ENCODE measurements around the gene TAF4B. TPM values are rescaled to one million over a fixed set of nuclear protein-coding genes. Genes with fewer than 3 reads are reported as not detected.

TAF4B gene
- total and polyA plus RNA-seq, 10 of the 15 experiments (the other 5 are each of a cell fraction or from before 2014, with no cell fraction given) = 2.3 to 15.0 (median 12.2) TPM

DNA sequence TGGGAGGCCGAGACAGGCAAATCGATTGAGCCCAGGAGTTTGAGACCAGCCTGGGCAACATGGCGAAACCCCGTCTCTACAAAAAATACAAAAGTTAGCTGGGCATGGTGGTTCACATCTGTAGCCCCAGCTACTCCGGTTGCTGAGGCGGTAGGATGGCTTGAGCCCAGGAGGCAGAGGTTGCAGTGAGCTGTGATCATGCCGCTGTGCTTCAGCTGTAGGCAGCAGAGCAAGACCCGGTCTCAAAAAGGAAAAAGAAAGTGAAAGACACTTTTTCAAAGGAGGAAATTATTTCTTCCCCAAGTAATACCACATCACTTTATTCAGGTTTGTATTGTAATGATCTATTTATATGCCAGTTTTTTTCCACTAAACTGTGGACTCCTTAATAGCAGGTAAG lies 35.7 kb upstream of the TAF4B start (continued):
- TF ChIP-seq, protein P1, sequence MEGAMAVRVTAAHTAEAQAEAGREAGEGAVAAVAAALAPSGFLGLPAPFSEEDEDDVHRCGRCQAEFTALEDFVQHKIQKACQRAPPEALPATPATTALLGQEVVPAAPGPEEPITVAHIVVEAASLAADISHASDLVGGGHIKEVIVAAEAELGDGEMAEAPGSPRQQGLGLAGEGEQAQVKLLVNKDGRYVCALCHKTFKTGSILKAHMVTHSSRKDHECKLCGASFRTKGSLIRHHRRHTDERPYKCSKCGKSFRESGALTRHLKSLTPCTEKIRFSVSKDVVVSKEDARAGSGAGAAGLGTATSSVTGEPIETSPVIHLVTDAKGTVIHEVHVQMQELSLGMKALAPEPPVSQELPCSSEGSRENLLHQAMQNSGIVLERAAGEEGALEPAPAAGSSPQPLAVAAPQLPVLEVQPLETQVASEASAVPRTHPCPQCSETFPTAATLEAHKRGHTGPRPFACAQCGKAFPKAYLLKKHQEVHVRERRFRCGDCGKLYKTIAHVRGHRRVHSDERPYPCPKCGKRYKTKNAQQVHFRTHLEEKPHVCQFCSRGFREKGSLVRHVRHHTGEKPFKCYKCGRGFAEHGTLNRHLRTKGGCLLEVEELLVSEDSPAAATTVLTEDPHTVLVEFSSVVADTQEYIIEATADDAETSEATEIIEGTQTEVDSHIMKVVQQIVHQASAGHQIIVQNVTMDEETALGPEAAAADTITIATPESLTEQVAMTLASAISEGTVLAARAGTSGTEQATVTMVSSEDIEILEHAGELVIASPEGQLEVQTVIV (IDR thresholded peaks at IDR 0.05; ENCODE audit: borderline replicate concordance, partially characterized antibody) = no peak
- TF ChIP-seq ZNF622 (IDR thresholded peaks at IDR 0.05) (no peak), BMI1 (IDR thresholded peaks at IDR 0.05; ENCODE audit: borderline replicate concordance) (no peak), STAT3 (IDR thresholded peaks at IDR 0.05; ENCODE audit: low read depth, low read length) (no peak), SMC3 (IDR thresholded peaks at IDR 0.05; ENCODE audit: borderline replicate concordance, low read length) (peak; percentile 8; the same call in 1 of the 2 replicates), SMAD5 (IDR thresholded peaks at IDR 0.05; ENCODE audit: low read depth) (no peak), MYB (IDR thresholded peaks at IDR 0.05; ENCODE audit: borderline replicate concordance, low read depth, low read length) (no peak), HCFC1 (IDR thresholded peaks at IDR 0.05; ENCODE audit: low read length) (no peak)
- TF ChIP-seq, protein P2, sequence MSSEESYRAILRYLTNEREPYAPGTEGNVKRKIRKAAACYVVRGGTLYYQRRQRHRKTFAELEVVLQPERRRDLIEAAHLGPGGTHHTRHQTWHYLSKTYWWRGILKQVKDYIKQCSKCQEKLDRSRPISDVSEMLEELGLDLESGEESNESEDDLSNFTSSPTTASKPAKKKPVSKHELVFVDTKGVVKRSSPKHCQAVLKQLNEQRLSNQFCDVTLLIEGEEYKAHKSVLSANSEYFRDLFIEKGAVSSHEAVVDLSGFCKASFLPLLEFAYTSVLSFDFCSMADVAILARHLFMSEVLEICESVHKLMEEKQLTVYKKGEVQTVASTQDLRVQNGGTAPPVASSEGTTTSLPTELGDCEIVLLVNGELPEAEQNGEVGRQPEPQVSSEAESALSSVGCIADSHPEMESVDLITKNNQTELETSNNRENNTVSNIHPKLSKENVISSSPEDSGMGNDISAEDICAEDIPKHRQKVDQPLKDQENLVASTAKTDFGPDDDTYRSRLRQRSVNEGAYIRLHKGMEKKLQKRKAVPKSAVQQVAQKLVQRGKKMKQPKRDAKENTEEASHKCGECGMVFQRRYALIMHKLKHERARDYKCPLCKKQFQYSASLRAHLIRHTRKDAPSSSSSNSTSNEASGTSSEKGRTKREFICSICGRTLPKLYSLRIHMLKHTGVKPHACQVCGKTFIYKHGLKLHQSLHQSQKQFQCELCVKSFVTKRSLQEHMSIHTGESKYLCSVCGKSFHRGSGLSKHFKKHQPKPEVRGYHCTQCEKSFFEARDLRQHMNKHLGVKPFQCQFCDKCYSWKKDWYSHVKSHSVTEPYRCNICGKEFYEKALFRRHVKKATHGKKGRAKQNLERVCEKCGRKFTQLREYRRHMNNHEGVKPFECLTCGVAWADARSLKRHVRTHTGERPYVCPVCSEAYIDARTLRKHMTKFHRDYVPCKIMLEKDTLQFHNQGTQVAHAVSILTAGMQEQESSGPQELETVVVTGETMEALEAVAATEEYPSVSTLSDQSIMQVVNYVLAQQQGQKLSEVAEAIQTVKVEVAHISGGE (CRISPR knock-in tag; IDR thresholded peaks at IDR 0.05) = no peak
- TF ChIP-seq, protein P3, sequence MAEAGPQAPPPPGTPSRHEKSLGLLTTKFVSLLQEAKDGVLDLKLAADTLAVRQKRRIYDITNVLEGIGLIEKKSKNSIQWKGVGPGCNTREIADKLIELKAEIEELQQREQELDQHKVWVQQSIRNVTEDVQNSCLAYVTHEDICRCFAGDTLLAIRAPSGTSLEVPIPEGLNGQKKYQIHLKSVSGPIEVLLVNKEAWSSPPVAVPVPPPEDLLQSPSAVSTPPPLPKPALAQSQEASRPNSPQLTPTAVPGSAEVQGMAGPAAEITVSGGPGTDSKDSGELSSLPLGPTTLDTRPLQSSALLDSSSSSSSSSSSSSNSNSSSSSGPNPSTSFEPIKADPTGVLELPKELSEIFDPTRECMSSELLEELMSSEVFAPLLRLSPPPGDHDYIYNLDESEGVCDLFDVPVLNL (IDR thresholded peaks at IDR 0.05; ENCODE audit: low read depth, low read length) = no peak
- TF ChIP-seq, protein P4, sequence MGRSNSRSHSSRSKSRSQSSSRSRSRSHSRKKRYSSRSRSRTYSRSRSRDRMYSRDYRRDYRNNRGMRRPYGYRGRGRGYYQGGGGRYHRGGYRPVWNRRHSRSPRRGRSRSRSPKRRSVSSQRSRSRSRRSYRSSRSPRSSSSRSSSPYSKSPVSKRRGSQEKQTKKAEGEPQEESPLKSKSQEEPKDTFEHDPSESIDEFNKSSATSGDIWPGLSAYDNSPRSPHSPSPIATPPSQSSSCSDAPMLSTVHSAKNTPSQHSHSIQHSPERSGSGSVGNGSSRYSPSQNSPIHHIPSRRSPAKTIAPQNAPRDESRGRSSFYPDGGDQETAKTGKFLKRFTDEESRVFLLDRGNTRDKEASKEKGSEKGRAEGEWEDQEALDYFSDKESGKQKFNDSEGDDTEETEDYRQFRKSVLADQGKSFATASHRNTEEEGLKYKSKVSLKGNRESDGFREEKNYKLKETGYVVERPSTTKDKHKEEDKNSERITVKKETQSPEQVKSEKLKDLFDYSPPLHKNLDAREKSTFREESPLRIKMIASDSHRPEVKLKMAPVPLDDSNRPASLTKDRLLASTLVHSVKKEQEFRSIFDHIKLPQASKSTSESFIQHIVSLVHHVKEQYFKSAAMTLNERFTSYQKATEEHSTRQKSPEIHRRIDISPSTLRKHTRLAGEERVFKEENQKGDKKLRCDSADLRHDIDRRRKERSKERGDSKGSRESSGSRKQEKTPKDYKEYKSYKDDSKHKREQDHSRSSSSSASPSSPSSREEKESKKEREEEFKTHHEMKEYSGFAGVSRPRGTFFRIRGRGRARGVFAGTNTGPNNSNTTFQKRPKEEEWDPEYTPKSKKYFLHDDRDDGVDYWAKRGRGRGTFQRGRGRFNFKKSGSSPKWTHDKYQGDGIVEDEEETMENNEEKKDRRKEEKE (IDR thresholded peaks at IDR 0.05) = no peak
- TF ChIP-seq, protein P5, sequence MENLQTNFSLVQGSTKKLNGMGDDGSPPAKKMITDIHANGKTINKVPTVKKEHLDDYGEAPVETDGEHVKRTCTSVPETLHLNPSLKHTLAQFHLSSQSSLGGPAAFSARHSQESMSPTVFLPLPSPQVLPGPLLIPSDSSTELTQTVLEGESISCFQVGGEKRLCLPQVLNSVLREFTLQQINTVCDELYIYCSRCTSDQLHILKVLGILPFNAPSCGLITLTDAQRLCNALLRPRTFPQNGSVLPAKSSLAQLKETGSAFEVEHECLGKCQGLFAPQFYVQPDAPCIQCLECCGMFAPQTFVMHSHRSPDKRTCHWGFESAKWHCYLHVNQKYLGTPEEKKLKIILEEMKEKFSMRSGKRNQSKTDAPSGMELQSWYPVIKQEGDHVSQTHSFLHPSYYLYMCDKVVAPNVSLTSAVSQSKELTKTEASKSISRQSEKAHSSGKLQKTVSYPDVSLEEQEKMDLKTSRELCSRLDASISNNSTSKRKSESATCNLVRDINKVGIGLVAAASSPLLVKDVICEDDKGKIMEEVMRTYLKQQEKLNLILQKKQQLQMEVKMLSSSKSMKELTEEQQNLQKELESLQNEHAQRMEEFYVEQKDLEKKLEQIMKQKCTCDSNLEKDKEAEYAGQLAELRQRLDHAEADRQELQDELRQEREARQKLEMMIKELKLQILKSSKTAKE (IDR thresholded peaks at IDR 0.05; ENCODE audit: low read depth, poor library complexity, severe bottlenecking) = no peak

Measured in GM12878 (cell line).